GM21717 (cell line): Measurements from ENCODE around the gene LCNL1.

ENCODE experiments used
- ATAC-seq: cut with Tn5 transposase; IDR thresholded peaks from one replicate; pipeline ENCODE4 v1.9.1; 2021; ENCODE audit warnings: mild to moderate bottlenecking, moderate library complexity; ENCODE audit not compliant: unreplicated experiment

The LCNL1 gene

DNA sequence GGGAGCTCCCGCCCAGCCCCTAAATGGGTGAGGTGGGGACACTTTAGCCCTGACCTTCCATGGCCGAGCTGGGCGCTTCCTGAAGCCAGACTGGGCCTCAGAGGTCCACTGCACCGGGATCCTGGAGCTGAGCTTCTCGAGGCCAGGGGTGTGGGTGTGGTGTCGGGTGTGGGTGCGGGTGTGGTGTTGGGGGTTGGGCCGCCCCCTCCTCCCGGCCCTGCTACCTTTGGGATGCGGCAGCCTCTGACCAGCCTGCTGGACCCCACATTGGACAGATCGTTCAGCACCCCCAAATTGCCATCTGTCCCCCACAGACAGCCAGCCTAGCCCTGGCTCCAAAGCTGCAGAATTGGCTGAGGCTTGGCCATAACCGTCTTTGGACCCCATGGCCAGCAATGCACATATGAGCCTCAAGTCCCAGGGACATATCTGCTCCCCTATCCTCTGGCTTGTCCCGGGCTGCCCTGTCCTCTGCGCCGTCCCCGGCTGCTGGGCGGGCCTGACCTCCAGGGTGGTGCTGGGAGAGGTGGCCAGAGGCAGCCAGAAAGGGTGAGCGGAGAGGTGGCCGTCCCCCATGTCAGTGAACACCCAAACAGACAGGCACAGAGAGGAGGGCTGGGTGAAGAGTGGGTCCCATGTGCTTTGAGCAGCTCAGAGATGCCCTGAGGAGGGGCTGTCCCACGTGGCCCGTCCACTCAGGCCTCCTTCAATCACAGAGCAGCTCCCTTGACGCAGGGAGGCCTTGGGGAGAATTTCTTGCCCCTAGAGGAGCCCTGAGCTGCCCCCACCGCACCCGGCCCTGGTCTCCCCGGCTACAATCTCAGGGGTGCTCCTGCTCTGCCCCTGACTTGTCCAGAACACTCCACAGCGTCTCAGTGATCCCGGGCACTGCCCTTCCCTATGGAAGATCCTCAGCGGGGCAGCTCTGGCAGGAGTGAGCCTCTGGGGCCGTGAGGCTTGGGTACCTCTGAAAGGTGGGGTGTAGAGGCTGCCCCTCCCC is 8.9 kb upstream of the LCNL1 start:
- ATAC-seq = no peak

DNA sequence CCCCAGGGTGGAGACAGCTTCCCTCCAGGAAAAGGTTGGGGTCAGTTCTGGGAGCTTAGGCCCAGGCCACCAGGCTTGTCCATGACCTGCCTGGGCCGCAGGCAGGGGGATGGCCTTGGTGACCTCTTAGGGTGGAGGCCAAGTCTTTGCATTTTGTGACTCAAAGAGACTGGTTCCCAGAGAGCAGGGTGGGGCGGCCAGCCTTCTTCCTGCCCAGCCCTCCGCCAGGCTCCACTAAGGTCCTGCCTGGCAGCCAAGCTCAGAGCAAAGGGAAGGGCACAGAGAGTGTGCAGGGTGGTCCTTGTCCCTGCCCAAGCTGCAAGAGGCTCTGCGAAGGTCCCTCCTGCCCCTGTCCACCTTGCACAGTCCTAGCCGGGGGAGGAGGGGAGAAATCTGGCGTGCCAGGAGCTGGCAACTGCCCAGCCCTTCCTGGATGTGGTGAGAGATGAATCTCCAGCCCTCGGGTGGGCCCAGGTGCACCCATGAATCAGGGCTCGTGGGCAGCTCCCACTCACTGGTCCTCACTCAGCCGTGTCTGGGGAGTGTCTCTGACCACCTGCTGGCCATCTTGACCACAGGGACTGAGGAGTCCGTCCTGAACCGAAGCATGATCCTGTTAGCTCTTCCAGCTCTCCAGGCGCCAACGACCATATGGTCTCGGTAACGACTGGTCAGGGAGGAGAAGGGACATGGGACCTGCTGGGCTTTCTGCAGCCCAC is 7.8 kb upstream of the LCNL1 start:
- no peak for ATAC-seq

DNA sequence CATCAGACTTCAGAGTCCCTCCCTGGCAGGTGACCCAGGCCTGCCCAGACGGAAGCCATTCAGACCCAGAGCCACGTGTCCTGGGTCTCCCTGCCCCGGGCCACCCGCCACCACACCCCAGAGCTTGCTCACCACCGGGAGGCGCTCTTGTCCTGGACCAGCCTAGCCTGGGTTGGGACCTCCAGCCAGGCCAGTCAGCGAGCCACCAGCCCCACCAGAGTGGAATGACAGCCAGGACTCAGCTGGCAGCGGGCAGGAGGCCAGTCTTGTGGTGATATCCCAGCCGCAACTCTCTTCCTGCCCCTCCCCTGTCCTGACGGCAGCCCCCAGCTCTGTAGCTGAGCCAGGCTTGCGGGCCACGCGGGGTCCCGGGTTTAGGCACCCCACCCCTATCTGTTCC is 7.1 kb upstream of the LCNL1 start:
- ATAC-seq = no peak

DNA sequence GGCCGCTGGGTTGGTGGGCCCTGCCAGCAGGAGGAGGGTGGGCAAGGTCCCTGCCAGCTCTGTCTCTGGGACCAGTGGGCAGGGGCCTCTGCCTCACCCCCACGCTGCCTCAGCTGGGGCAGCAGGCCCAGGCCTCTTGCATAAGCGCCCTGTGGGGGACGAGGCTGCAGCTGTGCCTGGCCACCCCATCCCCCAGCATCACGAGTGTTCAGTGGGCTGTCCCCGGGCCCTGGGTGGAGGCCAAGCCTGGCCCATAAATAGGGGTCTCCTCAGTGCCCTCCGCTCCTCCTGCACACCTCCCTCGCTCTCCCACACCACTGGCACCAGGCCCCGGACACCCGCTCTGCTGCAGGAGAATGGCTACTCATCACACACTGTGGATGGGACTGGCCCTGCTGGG is 5.6 kb upstream of the LCNL1 start, which contains the start of gene PTGDS:
Gene PTGDS, plus strand, starts transcription at position 282 of the 400 bp plus-strand sequence. Its CDS starts 75 bp downstream, at position 357.
- ATAC-seq = no peak

DNA sequence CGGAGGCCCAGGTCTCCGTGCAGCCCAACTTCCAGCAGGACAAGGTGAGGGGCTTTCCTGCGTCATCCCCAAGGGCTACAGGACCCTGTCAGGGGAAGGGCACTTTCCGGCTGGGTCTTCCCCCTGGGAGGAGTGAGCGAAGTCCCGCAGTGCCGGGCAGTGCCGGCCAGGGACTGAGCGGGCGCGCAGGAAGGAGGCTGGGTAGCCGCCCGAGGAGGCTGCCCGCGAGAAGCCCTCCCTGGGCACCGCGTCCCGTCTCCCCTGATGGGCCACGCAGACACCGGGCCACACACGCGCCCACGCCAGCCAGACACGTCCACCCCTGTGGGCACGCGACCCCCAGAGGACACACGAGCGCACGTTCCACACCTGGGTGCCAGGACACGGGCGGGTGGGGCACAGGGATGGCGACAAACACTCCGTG is 5.1 kb upstream of the LCNL1 start:
- no peak for ATAC-seq

DNA sequence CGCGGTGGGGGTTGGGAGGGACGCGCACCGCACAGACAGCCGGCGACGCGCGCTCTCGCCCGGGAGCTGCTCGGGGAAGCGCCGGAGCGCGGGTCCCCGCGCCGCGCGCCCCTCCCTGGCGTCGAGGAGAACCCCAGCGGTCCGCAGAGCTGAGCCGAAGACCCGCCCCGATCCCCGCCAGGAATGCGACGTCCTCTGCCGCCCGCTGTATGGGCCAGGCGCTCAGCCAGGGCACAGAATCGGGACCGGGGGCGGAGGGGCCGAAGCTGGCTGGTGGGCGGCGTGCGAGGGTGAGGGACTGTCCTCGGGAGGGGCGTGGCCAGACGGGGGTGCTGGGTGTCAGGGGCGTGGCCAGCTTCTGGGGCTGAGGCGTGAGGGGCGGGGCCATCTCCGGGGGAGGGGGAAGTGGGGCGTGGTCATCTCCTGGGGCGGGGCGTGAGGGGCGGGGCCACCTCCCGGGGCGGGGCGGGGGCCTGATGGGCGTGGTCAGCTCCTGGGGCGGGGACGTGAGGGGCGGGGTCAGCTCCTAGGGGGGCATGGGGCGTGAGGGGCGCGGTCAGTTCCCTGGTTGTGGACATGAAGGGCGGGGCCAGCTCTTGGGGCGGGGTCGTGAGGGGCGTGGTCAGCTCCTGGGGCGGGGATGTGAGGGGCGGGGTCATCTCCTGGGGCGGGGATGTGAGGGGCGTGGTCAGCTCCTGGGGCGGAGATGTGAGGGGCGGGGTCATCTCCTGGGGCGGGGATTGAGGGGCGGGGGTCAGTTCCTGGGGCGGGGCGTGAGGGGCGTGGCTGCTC is 4.5 kb upstream of the LCNL1 start:
- ATAC-seq = no peak

DNA sequence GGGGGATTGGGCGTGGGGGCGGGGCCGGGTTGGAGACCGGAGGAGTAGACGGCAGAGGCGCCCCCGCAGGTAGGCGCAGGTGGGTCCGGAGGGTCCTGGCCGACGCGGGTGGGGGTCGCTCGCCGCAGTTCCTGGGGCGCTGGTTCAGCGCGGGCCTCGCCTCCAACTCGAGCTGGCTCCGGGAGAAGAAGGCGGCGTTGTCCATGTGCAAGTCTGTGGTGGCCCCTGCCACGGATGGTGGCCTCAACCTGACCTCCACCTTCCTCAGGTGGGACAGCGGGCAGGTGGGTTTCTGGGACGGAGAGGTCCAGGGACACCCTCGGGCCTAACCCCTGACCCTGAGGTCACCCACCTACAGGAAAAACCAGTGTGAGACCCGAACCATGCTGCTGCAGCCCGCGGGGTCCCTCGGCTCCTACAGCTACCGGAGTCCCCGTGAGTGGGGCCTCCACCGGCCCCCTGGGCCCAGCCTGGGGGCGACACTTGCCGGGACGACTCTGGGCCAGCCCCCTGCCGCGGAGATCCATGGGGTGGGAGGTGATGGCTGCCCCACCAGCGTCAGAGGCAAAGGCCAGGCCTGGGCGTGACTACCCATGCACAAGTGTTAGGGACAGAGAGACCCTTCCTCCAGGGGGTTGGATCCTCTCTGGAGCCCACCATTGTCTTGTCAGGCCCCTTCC is 3.8 kb upstream of the LCNL1 start:
- no peak for ATAC-seq

DNA sequence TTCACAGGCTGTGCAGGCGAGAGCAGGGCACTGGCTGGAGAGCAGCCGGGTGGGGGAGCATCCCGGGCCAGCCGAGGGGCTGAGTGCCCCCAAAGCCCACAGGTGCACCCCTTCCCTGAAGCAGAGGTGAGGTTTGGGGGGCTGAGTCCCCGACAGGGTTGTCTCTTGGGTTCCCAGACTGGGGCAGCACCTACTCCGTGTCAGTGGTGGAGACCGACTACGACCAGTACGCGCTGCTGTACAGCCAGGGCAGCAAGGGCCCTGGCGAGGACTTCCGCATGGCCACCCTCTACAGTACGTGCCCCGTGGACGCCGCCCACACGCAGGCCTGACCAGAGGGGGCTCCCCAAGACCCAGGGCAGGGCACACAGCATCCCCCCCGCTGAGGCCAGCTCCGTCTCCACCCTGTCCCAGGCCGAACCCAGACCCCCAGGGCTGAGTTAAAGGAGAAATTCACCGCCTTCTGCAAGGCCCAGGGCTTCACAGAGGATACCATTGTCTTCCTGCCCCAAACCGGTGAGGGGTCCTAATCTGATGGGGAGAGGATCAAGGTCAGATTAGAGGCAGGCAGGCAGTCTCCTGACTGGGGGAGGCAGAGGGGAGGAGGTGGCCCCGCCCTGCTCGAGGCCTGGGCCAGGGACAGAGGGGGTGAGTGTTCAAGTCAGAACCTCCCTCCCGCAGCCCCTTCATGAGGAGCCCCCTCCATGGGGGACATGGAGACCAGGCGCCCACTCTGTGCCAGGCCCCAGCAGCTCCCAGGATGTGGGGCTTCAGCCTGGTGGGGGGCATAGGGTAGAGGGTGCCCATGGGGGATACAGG is 2.8 kb upstream of the LCNL1 start:
- no peak for ATAC-seq

DNA sequence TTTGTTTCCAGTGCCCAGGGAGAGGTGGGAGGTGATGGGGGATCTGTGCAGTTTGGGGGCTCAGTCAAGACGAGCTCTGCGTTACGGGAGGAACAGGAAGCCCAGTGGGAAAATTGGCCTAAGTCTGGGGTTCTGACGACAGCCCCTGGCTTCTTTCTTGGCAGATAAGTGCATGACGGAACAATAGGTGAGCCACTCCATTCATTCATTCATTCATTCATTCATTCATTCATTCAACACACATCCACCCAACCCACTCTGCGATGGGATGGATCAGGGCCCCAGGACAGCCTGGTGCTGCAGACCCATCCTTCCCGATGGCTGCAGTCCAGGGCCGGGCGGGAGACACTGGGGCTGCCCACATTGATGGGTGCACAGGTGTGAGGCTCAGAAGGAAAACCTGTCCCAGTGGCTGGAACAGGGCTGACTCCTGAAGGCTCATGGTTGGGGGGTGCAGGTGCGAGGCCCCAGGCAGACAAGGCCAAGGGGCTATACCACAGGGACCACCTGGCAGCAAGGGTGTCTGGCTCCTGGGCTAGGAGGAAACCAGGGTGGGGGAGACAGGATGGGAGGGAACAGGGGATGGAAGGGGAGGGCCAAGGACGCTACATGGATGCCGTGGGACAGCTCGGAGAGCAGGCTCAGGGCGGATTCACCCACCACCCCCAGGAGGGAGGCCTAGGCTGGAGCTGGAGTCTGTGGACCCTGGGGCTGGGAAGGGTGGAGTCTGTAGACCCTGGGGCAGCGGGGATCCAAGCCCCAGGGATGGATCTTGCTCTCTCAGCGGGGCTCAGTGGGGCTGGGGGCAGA is 1.9 kb upstream of the LCNL1 start:
- ATAC-seq = no peak

DNA sequence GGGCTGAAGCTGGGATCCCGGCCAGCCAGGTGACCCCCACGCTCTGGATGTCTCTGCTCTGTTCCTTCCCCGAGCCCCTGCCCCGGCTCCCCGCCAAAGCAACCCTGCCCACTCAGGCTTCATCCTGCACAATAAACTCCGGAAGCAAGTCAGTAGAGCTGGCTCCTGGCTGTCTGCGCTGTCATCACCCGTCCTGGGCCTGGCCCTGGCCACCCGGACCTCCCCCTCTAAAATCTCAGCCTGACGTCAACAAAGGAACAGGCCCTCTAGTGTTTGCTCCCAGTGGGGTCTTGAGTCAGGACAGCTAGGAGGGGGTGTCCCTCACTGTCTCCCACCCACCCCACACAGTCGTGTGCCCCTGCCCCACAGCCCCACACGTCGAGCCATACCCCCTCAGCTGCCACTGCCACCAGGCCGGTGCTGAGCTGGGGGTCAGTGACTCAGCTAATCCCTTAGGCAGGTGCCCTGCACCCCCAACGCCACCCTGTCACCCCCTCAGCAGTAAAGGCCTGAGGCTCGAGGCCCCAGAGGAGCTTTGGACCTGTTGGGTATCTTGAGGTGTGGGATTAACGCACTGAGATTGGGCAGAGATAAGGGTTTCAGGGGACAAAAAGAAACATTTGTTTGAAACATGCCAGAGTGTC is 1.1 kb upstream of the LCNL1 start:
- no peak for ATAC-seq

DNA sequence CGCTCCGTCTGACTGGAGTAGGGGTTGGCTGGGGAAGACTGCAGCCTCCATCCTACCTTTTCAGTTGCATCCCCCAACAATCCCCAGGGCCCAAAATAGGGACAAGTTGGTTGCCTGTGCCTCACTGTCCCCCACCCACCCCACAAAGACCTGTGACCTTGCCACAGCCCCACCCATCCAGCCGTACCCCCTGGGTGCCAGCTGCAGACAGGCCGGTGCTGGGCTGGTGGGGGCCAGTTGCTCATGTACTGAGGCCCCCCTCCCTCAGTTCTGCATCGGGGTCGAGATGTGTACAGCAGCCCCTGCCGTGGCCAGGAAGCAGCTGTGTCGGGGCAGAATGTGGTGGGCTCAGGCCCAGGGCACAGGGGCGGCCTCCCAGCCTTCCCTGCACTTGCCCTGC is 374 bp downstream of the LCNL1 start:
- no peak for ATAC-seq

DNA sequence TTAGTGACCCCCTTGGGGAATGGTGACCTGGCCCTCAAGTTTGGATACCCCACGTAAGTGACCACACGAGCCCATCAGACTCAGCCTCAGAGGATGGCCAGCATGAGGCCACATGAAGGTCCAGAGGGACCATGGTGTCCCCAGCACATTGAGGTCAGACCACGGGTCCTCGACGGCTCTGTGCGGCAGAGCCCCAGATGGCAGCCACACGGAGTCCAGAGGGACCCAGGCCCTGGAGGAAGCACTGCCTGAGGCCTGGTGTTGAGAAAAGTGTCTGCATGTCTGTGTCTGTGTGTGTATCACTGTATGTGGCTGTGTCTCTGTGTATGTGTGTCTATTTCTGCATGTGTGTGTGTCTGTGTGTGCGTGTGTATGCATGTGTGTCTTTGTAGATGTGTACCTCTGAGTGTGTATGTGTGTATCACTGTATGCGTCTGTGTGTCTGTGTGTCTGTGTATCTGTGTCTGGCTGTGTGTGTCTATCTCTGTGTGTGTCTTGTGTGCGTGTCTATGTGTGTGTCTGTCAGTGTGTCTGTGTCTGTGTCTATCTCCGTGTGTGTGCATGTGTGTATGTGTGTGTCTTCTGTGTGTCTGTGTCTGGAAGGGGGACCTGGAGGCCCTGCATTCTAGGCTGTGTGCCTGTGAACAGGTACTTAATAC is 992 bp downstream of the LCNL1 start:
- no peak for ATAC-seq

DNA sequence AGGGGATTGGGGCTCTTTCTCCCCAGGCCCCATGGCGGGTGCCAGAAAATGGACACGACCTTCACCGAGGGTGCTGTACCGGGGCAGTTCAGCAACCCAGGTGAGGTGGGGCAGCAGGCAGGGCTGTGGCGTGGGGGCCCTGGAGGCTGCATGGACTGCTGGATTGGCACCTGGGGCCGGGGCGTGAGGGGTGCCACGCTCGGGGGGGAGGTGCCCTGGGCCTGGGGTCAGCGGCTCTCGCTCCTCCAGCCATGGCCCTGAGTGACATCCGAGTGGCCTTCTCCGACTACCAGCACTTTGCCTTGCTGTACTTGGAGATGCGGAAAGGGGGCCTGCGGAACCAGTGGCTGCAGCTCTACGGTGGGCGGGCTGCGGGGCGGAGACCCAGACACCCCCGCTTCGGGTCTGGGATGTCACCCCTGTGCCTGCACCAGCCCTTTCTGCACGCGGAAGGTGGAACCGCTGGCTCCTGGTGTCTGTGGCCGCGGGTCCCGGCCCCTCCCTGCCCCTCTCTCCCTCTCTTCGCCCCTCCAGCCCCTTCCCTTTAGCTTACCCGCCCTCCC is 1.8 kb downstream of the LCNL1 start:
- ATAC-seq = no peak

DNA sequence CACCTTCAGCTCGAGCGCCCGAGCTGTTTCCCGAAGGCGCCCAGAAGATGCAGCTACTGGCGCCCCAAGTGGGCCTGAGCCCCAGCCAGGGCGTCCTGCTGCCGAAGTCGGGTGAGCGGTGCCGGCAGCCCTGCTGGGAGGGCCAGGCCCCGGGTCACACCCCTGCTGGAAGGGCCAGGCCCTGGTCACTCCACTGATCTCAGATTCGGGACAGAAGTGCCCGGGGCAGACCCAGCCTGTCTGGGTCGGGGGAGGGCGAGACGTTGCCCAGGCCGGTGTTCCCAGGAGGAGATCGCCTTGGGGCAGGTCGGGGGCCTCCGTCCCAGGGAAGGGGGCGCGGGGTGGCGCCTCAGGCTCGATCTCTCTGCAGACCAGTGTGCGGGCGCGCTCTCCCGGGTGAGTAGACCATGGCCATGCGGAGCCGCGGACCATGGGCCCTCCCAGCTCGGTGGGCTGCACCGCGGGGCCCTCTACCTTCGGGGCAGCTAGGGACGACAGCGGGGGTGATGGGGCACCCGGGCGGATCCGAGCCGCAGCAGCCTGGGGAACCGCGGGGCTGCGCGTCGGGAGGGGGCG is 2.3 kb downstream of the LCNL1 start:
- ATAC-seq = no peak

DNA sequence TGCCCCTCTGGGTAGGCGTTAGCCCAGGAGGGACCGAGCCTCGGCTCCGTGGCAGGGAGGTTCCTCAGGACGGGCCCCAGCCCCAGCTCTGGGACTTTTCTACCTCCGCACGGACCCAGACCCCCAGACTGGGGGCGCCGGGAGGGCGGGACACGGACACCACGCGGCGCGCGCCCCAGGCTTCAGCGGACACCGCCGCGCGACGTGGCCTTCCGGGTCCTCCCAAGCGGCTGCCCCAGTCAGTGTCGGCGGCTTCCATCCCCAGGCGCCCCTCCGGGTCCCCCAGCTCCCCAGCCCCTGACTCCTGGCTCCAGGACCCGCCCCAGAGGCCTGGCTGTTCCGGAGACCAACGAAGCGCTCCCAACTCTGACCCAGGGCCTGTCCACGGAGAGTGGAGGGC is 3.1 kb downstream of the LCNL1 start:
- no peak for ATAC-seq

DNA sequence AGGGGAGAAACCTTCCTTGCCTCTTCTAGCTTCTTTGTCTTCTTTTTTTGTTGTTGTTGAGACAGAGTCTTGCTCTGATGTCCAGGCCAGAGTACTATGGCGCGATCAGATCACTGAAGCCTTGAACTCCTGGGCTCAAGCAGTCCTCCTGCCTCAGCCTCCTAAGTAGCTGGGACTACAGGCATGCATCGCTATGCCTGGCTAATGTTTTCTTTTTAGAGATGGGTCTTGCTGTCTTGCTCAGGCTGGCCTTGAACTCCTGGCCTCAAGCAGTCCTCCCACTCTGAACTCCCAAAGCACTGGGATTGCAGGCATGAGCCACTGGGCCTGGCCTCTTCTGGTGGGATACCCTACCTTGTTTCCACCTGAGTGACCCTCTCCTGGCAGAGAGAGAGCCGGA is 6.1 kb downstream of the LCNL1 start:
- no peak for ATAC-seq

DNA sequence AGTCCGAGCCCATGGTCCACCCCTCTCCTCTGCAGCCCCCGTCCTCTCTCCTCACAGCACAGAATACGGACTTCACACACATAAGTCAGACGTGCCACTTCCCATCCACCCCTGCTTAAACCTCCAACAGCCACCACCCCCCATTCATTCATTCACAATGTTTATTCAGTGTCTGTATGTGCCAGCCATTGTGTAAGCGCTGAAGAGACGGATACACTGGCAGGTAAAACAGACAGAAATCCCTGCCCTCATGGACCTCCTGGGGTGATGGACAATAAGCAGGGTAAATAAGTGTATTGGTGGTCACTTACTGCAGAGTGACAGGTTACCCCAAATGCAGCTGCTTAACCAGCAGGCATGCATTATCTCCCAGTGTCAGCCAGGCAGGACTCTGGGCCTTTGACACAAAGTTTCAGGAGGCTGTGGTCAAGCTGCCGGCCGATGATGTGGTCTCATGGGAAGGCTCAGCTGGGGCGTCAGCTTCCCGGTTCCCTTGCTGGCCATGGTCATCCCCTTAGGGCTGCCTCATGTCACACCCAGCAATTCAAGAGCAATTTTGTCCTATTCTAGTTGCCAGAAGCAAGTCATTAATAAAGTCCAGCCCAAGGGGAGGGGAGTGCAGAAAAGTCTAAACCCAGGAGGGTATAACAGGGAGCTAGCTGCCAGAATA is 7.6 kb downstream of the LCNL1 start:
- no peak for ATAC-seq
